A549 (cell line): ENCODE measurements around the gene PVALEF.

Source experiments
- JUN ChIP-seq, 2 experiments: fragments of >200 bp; sonication (Bioruptor Twin); formaldehyde crosslinking; IDR thresholded peaks; 2 replicates in 1 of 2; 3 replicates in 1 of 2; pipeline ENCODE4 v1.6.1; 2016 to 2017
- POLR2A ChIP-seq: IDR thresholded peaks from 2 replicates; pipeline ENCODE4 v1.6.1; 2012; ENCODE audit warnings: mild to moderate bottlenecking, low read length
- TF ChIP-seq, protein P1 (sequence below): fragments of >200 bp; sonication (Bioruptor Twin); formaldehyde crosslinking; IDR thresholded peaks from 3 replicates; pipeline ENCODE4 v1.5.1; 2016
- TF ChIP-seq, protein P2 (sequence below): IDR thresholded peaks from 2 replicates; pipeline ENCODE4 v1.6.1; 2012; ENCODE audit warnings: low read depth, borderline replicate concordance
- TF ChIP-seq, protein P3 (sequence below): fragments of >200 bp; sonication (Bioruptor Twin); formaldehyde crosslinking; IDR thresholded peaks from 2 replicates; pipeline ENCODE4 v1.6.1; 2016

DNA sequence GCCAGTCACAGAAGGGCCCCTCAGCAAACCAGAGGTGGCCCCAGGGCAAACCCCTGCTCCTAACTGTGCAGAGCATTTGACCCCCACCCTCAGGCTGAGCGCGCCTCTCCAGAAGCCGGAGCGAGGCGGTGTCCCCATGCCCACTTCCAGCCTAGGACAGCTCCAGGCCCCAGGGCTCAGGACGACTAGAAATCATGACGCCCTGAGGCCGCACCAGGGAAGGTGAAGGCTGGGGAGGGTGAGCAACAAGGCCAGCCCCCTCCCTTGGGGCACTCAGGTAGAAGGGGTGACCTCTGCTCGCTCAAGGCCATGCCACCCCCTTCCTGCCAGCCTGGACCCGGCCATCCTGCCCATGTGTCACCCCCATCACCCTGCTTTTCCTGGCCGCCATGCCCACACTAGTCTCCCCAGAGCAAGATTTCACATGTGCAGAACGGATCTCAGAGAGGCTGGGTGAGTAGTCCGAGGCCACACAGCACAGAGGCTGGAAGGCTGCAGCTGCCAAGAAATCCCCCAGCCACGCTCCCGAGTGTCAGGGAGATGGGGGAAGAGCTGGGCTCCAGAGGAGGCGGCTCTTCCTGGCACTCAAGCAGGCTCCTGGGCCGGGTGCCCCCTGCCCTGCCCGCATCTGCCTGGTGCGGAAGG lies 2.1 kb upstream of the PVALEF start:
- TF ChIP-seq, protein P1, sequence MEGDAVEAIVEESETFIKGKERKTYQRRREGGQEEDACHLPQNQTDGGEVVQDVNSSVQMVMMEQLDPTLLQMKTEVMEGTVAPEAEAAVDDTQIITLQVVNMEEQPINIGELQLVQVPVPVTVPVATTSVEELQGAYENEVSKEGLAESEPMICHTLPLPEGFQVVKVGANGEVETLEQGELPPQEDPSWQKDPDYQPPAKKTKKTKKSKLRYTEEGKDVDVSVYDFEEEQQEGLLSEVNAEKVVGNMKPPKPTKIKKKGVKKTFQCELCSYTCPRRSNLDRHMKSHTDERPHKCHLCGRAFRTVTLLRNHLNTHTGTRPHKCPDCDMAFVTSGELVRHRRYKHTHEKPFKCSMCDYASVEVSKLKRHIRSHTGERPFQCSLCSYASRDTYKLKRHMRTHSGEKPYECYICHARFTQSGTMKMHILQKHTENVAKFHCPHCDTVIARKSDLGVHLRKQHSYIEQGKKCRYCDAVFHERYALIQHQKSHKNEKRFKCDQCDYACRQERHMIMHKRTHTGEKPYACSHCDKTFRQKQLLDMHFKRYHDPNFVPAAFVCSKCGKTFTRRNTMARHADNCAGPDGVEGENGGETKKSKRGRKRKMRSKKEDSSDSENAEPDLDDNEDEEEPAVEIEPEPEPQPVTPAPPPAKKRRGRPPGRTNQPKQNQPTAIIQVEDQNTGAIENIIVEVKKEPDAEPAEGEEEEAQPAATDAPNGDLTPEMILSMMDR: no peak
- TF ChIP-seq, protein P2, sequence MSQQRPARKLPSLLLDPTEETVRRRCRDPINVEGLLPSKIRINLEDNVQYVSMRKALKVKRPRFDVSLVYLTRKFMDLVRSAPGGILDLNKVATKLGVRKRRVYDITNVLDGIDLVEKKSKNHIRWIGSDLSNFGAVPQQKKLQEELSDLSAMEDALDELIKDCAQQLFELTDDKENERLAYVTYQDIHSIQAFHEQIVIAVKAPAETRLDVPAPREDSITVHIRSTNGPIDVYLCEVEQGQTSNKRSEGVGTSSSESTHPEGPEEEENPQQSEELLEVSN: no peak
- TF ChIP-seq POLR2A: no peak
- no peak for TF ChIP-seq JUN (IDR thresholded peaks at IDR 0.05)
- TF ChIP-seq, protein P3, sequence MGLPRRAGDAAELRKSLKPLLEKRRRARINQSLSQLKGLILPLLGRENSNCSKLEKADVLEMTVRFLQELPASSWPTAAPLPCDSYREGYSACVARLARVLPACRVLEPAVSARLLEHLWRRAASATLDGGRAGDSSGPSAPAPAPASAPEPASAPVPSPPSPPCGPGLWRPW: no peak
